Cardiac muscle cell (in vitro differentiated cells and primary cell): ENCODE measurements around the gene SBNO1. TPM values are rescaled to one million over a fixed set of nuclear protein-coding genes. Genes with fewer than 3 reads are reported as not detected.
"Not testable (repeated sequence)": the region's sequence is repeated elsewhere in the genome, so short reads cannot be mapped to it uniquely, and the experiment has no call there.

Source experiments
- DNase-seq, 2 donors: peaks; one replicate each; pipeline versions ENCODE4 v3.0.0 to v3.0.0-alpha.2; 2010 to 2017; ENCODE audit warnings: low read depth in 1 of 2, low spot score in 1 of 2
- H3K27ac ChIP-seq: fragments of 200-600 bp; sonication (generic); 2 replicates; pipeline ENCODE4 v1.5.1; 2016
- H3K27me3 ChIP-seq: fragments of 200-600 bp; sonication (generic); 2 replicates; pipeline ENCODE4 v1.6.0; 2016; ENCODE audit warnings: control low read depth
- H3K36me3 ChIP-seq: fragments of 200-600 bp; sonication (generic); 2 replicates; pipeline ENCODE4 v1.5.1; 2016; ENCODE audit warnings: control low read depth
- H3K4me1 ChIP-seq: fragments of 200-600 bp; sonication (generic); 2 replicates; pipeline ENCODE4 v1.8.1; 2017; ENCODE audit warnings: low read depth, mild to moderate bottlenecking, mixed run types
- H3K4me3 ChIP-seq: fragments of 200-600 bp; sonication (generic); 2 replicates; pipeline ENCODE4 v1.5.1; 2016; ENCODE audit warnings: mild to moderate bottlenecking
- H3K9me3 ChIP-seq: fragments of 200-600 bp; sonication (generic); 2 replicates; pipeline ENCODE4 v1.5.1; 2017; ENCODE audit warnings: low read depth, mild to moderate bottlenecking, control low read depth
- polyA plus RNA-seq: library from polyadenylated mRNA; unstranded; fragments of >200 nt; fragmentation: Nextera tagmentation; extraction: Ambion mirVana; gene quantifications from 2 replicates; pipeline ENCODE4 v1.2.1, GENCODE V29; 2016
- total RNA-seq: library from RNA; depleted of rRNA; stranded (reverse); fragments of >200 nt; gene quantifications from 2 replicates; pipeline ENCODE4 v1.2.3, GENCODE V29; 2016
- TF ChIP-seq, protein P1 (sequence below): IDR thresholded peaks from 2 replicates; pipeline ENCODE4 v1.5.1; 2012; ENCODE audit warnings: low read depth, mild to moderate bottlenecking, low read length

The SBNO1 gene
- total and polyA plus RNA-seq, 2 experiments from 2014 or later = 10.4 to 17.7 TPM

DNA sequence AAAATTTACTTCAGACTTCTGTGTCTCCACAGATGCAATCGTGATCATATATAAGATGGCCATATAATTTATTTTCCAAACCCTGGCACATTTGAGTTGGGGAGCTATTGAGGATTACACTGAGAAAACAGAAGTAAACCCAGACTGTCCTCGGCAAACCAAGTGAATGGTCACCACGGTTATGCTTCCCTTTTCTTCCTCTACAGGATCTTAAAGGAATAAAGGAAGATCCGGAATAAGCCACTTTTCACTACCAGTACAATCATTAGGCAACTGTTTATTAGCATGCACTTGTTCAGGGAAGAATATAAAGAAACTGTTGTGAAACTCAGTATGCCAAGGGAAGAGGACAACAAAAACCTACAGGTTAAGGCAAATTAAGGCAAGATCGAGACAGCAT is 27.6 kb downstream of the SBNO1 start:
- Histone ChIP-seq H3K4me1 (no peaks in the 10 kb centered on the region), H3K36me3 (peaks cover 54% of the 10 kb centered on the region)
- TF ChIP-seq, protein P1, sequence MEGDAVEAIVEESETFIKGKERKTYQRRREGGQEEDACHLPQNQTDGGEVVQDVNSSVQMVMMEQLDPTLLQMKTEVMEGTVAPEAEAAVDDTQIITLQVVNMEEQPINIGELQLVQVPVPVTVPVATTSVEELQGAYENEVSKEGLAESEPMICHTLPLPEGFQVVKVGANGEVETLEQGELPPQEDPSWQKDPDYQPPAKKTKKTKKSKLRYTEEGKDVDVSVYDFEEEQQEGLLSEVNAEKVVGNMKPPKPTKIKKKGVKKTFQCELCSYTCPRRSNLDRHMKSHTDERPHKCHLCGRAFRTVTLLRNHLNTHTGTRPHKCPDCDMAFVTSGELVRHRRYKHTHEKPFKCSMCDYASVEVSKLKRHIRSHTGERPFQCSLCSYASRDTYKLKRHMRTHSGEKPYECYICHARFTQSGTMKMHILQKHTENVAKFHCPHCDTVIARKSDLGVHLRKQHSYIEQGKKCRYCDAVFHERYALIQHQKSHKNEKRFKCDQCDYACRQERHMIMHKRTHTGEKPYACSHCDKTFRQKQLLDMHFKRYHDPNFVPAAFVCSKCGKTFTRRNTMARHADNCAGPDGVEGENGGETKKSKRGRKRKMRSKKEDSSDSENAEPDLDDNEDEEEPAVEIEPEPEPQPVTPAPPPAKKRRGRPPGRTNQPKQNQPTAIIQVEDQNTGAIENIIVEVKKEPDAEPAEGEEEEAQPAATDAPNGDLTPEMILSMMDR = no peak

DNA sequence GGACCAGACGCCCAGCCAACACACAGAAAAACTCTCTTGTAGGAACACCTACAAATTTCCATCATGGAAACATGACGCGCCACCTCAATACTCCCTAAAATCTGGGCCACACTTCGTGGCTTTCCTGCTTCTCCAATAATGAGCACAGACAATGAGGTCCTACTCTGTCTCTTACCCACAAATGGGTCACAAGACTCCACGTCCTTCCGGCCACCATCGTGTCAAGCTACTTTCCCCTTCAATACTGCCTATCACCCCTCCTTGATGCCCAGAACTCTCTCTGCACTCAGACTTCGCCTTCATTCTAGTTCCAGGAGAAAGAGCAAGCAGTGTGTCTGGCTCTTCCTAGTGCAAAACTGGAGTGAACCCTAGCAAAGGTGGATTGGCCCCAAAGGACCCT is 28.1 kb downstream of the SBNO1 start:
- TF ChIP-seq, protein P1 = no peak
- H3K27me3 ChIP-seq = no peaks in the 10 kb centered on the region
- H3K4me1 ChIP-seq = no peaks in the 10 kb centered on the region
- DNase-seq = no peak
- no peak overlapping the region for H3K4me3 ChIP-seq
- peaks cover 57% of the 10 kb centered on the region for H3K36me3 ChIP-seq
- no peak overlapping the region for H3K27ac ChIP-seq
- no peaks in the 10 kb centered on the region for H3K9me3 ChIP-seq

More for the DNA sequence above, 27.6 kb downstream of the SBNO1 start:
- no peak for DNase-seq
- no peak overlapping the region for H3K27ac ChIP-seq
- H3K27me3 ChIP-seq = no peaks in the 10 kb centered on the region
- H3K4me3 ChIP-seq = no peak overlapping the region
- H3K9me3 ChIP-seq = no peaks in the 10 kb centered on the region

DNA sequence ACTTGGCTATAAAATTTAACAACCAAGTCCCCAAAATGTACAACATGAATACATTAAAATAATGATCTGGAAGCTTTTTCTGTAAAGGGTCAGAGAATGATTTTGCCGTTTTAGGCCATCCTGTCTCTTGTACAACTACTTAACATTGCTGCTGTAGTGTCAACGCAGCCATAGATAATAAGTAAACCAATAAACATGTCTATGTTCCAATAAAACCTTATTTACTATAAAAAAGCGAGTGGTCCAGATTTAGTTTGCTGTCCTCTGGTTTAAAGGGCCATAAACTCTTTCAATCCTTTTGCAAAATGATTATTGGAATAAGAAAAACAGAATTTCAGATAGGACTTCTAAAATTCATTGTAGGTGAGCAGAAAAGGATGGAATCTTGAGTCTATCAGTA is 29.2 kb downstream of the SBNO1 start:
- Histone ChIP-seq H3K27me3 (no peaks in the 10 kb centered on the region), H3K4me3 (no peak overlapping the region), H3K36me3 (peaks cover 59% of the 10 kb centered on the region), H3K27ac (no peak overlapping the region), H3K4me1 (no peaks in the 10 kb centered on the region), H3K9me3 (no peaks in the 10 kb centered on the region)
- DNase-seq = no peak
- TF ChIP-seq, protein P1 = no peak

DNA sequence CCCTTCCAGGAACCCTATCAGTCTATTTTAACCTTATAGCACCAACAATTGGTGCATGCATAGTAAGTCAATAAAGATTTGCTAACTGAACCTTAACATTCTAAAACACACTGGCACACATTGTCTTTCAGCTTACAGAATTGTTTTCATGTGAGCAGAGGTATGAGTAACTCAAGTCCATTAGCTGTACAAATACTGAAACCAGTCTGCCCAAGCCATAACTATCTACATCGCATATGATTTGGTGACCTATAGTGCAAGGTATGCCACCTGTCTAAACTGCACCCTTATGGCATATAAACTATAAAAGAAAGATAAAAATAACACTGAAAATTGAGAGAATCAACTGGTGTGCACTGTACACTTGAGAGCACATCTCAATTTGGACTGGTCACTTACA is 34.8 kb downstream of the SBNO1 start:
- no peak for DNase-seq
- H3K36me3 ChIP-seq = peaks cover 78% of the 10 kb centered on the region
- H3K4me1 ChIP-seq = no peaks in the 10 kb centered on the region
- no peak overlapping the region for H3K4me3 ChIP-seq
- no peaks in the 10 kb centered on the region for H3K9me3 ChIP-seq
- TF ChIP-seq, protein P1 = no peak
- H3K27ac ChIP-seq = no peak overlapping the region
- H3K27me3 ChIP-seq = no peaks in the 10 kb centered on the region

DNA sequence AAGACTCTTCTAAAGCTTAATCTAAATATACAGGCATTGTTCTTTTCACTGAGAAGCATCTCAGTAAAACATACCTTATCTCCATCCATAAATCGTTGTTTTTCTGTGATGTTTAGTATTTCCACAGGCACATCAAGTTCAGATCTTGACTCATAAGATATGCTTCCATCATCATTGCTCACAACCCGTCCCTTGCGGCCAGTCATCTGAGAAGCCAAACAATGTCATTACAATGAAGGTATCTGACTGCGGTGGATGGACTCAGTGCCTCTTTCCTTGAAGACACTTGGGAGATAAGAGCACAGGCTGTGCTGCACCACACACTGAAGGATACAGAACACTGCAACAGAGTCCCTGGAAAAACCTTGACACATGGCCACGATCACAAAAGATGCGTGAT is 44.8 kb downstream of the SBNO1 start:
- Histone ChIP-seq H3K36me3 (peaks cover 75% of the 10 kb centered on the region), H3K27me3 (no peaks in the 10 kb centered on the region), H3K4me1 (no peaks in the 10 kb centered on the region), H3K27ac (no peak overlapping the region), H3K9me3 (no peaks in the 10 kb centered on the region), H3K4me3 (no peak overlapping the region)
- DNase-seq = no peak
- TF ChIP-seq, protein P1 = no peak

DNA sequence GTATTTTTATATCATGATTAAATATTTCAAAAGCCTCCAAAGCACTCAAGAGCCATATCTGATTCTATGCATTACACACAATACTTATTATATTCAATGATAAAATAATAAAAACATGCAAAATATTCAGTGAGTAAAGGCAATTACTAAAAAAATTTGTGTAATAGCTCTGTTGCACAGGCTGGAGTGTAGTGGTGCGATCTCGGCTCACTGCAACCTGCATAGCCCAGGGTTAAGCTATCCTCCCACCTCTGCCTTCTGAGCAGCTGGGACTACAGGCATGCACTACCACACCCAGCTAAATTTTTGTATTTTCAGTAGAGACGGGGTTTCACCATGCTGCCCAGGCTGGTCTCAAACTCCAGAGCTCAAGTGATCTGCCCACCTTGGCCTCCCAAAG is 45.4 kb downstream of the SBNO1 start:
- TF ChIP-seq, protein P1 = no peak
- Histone ChIP-seq H3K4me3 (no peak overlapping the region), H3K4me1 (no peaks in the 10 kb centered on the region), H3K9me3 (no peaks in the 10 kb centered on the region), H3K36me3 (peaks cover 75% of the 10 kb centered on the region), H3K27me3 (no peaks in the 10 kb centered on the region), H3K27ac (no peak overlapping the region)
- DNase-seq = no peak

DNA sequence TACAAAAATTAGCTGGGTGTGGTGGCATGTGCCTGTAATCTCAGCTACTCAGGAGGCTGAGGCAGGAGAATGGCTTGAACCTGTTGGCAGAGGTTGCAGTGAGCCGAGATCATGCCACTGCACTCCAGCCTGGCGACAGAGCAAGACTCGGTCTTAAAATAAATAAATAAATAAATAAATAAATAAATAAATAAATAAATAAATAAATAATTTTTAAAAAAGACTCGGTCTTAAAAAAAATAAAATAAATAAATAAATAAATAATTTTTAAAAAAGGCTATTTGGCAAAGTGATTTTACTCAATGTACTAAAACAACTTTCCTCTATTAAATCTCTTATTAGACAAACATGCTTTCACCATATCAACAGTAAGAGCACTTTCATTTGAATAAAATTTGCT is 51.6 kb downstream of the SBNO1 start:
- not testable (repeated sequence) for H3K27me3 ChIP-seq, H3K27ac ChIP-seq, H3K4me3 ChIP-seq, H3K4me1 ChIP-seq, DNase-seq, H3K9me3 ChIP-seq
- H3K36me3 ChIP-seq = peaks cover 74% of the 10 kb centered on the region
